Renal cortical epithelial cell (primary cell): ENCODE data around the gene DCST2. TPM values are rescaled to one million over a fixed set of nuclear protein-coding genes. Genes with fewer than 3 reads are reported as not detected.

Source experiments
- DNase-seq: peaks from one replicate; pipeline ENCODE4 v3.0.0-alpha.2; 2011; ENCODE audit warnings: low read depth
- total RNA-seq: library from RNA; depleted of rRNA; stranded (reverse); fragments of >200 nt; gene quantifications from 2 replicates; pipeline ENCODE4 v1.2.3, GENCODE V29; 2014

The DCST2 gene
- total RNA-seq, 1 donor from 2014 or later = 0.05 TPM

DNA sequence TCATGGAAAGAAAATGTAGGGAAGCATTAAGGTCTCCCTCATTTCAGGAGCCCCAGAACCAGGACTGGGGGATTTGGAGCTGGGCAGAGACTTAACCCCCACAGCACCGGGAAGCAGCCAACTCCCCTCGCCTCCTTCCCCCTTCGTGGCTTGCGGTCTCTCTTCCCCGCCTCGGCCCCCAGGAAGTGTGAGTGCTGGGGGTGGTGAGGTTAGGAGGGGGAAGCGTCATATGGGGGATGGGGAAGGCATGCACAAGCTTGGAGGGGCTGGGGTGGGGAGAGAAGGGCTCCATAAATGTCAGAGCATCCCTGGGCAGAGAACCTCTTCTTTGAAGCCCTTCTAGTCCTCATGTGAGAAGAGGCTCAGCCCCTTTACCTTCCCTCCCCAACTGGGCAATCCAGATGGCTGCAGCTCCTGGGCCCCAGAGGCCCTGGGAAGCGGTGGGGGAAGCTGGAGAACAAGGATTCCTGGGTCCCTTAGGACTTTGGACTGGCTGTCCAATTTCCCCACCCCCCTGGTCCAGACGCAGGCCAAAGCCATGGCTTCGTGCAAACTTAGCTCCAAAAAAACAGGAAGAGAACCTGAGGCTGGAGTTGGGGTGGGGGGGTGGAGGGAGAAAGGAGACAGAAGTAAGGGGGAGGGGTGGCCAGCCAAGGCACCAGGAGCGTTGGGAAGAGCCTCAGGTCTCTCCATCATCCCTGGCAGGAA is 23.2 kb downstream of the DCST2 start:
- no peak for DNase-seq

DNA sequence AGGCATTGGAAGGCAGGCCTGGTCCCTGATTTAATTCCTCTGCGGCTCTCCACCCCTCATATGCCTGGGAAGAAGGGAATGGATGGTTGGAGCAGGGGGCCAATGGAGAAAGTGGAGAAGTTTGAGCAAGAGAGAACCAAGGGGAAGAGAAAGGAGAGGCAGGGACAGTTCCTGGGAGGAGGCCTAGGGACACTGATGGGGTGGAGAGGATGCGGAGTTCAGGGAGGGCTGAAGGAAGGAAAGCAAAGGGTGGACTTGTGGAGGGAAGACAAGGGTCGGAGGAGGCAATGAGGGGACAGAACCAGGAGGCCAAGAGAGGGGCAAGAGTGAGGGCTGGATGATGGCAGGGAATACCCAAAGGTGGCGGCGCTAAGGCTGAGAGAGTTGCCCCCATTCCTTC is 23.8 kb downstream of the DCST2 start:
- DNase-seq = no peak

DNA sequence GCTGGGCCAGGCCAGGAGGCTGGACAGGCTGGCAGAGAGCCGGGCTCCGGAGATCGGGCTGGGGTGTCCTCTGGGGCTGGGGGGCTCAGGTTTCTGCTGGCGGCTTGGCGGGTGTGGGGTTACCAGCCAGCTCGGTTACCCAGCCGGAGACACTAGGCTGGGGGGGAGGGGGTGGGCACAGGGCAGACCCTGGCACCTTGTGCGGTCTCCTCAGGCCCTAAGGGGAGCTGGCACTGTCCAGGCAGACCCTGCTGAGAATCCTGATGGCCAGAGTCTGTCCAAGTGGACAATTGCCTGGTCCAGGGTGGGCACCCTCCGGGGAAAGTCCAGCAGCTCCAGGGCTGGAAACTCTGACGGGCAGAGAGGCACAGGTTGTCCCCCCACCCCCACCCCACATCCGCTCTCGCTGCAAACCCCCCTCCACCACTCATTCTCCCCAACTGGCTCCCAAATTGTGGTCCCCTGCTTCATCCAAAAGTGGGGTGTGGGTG is 24.3 kb downstream of the DCST2 start:
- DNase-seq = no peak

DNA sequence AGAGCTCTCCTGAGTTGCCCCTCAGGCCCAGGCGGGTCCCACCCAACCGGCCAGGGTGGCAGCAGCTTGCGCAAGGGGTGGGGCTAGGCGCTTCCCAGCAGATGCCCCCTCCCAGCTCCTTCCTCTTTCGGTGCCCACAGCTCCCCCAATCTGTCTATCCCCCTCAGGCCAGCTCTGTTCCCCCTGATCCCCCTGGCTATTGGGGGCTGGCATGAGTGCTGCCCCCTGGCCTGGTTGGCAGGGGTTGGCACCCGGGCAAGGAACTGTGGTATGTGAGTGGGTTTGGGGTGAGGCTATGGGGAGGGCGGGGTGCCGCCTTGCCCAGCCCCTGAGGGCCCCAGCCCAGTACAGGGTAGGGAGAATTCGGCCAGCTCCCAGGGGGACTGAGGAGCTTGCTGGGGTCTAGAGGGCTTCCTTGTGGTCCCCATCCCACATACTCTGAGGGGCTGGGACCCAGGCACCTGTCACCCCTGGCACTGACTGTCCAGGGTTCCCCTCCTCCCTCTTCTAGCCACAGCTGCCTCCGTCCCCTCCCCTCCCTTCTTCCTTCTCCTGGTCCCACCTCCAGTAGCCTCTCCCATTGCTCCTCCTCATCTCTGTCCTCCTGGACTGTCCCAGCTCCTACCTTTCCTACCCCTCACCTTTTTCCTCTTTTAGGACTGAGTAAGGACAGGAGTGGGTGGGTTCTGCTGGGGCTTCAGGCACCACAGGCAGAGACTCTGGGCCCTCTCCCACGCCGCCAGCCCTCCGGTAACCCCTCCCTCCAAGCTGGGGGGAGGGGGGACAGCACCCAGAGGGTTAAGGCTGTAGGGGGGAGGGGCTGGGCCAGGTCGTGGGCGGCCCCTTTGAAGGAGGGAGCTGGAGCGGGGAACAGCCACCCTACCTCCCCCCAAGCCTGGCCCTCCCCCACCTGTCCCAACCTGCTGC is 25.3 kb downstream of the DCST2 start:
- DNase-seq = no peak

DNA sequence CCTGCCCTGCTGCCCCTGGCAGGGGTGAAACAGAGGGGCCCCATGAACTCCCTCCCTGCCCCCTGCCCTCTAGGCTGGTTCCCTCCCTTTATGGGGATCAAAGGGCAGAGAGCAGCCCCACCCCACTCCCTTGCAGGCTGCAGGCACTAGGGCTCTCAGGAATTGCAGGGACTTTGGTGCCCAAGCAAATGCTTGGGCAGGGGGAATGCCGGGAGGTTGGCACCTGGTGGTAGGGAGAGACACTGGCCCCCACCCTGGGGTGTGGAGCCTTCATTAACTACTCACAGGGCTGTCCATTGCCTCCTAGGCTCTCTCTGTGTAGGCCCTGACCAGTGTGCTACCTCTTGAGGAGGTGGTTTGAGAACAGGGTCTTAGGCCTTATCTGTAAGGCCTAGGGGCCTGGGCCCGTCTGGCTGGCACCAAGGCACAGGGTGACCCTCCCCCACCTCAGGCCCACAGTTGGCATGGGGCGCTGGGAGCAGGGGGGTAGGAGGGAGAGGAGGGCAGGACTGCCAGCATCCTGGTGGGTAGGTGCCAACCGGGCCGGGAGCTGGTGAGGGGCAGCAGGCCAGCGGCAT is 26.2 kb downstream of the DCST2 start:
- DNase-seq = no peak

DNA sequence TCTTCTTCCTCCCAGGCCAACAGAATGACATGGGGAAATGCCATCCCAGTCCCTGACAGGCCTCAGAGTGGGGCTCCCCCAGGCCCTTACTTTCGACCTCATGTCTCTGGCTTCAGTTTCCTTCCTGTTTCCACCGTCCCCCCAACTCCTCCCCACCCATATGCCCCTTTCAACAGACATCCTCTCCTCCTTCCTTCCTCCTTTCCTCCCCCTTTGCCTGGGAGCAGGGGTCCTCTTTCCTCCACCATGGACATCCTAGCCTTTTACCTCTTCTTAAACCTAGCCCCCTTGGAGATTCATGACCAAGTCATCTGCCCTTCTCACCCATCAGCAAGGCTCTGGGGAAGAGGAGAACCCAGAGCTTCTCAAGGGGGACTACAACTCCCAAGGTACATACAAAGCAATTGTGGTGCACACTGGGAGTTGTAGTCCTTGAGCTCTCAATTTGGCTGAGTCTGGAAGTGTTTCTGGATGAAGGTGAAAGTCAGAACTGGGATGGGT is 26.9 kb downstream of the DCST2 start:
- no peak for DNase-seq

DNA sequence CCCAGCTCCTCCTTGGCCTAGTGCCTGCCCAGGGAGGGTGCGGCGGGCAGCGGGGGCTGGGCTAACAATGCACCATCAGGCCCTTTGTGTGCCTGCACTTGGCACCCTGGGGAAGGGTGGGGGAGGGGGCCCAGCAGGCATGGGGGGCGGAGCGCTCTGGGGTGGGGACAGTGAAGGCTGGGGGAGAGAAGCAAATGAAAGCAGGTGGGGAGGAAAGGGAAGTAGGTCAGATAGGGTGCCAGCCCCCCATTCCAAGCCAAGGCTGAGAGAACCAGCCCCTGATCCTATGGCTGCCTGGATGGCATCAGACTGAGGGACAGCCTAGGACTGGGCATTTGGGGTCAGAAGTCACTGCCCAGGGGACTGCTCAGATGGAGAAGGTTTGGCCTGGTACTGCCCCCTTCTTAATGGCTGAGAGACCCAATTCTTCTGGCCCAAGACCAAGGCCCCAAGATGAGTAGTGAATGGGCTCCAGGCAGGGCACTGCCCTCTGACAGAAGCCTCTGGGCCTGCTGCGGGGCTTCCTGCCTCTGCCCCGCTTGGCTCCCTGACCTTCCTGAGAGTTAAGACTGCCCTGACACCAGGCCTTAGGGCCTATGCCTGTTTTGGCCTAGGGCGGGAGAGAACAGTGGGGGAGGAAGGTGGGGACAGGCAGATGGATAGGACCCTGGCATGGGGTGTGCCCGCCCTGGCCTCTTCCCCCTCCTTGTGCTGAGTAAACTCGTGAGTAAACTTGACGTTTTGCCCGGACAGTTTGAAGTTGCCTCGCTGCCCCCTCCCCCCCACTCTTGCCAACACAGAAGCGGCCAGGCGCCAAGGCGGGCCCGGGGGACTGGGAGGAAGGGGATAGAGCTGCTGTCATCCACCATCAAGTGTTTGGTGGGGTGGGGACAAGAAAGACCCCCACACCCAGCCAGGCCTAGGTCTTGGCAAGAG is 28.2 kb downstream of the DCST2 start:
- peak; percentile 59 for DNase-seq

DNA sequence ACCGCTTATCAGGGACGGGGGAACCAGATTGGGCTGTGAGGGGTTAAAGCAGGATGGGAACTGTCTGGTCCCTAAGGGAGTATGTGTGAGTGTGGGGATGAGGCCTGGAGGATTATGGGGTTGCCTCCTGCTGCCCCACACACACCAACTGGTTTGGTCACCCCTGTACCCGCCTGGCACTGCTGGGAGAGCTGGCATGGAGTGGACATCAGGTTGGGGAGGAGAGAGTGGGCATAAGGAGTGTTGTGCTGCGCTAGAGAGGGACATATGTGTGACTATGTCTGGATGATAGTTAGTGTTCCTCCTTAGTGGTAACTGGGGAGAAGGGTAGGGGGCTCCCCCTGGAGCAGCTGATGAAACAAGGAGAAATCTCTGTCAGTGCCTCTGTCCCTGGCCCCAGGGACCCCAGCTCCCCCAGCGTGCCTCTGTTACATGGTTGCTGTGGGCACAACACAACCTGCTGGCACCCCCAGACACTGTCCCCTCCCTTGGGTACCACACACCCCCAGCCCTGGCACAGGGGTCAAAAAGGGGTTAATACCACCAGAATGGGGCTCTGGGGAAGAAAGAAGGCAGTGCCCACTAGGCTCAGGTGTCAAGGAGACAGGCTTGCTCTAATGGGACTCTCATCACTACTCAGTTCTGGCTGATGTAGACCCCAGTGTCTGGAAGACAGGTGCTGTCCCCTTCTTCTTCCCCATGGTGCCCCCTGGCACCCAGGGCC is 29.1 kb downstream of the DCST2 start:
- DNase-seq = no peak

DNA sequence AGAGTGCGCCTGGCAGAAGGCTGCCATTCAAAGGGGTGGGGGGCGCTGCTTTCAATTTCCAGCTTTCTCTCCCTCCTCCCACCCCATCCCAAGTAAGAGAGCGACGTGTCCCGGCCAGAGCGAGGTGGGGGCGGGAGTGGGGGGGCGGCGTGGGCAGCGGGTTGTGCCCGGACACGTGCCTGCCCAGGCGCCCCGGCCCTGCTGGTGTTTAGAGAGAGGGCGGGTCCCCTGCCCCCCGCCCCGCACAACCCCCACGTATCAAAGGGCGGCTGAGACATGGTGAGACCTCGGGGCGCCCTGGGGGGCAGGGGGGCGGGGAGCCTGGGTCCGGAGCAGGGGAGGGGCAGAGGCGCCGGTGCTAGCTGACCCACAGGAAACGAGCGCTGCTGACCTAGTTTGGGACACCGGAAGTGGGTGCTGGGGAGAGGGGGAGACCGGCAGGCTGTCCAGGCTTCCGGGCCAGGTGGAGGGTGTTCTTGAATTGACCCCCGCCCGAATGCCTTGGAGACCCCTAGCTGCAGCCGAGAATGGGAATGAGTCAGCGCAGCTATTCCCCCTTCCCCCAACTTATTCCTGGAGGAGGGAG is 29.7 kb downstream of the DCST2 start:
- DNase-seq = no peak

DNA sequence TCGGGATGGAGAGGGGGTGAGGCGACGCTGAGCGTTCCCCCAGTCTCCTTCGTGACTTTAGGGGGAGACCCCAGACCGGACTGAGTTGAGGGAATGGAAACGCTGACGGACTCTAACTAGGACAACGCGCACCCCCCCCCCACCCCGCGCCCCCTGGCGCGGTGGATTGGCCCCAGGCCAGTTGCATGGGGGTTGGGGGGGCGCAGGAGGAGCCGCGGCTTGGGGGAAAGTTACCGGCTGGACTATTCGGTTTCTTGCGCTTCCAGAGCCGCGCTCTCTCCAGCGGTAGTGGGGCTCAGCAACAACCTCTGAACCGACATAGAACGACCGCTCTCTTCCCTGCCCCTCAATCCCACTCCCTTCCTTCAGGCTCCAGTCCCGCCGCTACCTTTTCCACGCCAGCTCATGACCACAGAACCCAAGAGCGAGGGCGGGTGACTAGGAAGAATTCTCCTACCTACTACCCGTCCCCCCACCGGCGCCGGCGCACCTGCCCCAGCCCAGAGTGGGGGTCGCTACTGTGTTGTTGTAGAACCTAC is 30.3 kb downstream of the DCST2 start:
- DNase-seq = no peak

DNA sequence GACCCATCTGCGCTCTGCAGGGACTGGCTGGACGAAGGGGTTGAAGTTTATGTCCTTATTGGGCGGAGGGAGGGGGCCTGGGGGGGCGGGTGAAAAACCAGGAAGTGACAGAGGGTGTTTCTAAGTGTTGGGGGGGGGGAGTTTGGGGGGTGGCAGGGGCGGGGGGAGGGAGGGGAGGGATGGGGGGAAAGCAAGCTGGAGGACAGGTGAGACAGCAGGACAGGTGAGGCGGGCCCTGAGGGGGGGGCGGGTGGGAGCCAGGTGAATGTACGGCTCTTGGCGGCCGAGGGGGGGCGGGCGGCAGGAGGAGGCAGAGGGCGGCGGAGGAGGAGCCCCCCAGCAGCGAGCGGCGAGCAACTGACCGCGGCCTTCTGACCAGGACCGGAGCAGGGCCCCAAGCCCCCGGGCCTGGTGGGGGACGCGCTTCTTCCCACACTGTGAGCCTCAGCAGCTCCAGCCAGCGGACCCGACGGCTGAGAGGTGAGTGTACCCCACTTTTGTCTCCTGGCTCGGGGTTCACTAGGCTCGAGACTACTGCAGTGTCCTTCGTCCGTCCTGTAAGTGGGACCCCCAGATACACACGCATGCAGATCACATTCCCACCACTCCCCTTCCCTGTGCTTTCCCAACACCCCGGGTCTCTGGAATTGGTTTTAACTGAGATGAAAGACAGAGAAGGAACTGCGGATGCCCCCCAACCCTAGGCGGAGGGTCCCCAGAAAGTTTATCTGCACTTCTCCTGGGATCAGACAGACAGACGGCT is 30.9 kb downstream of the DCST2 start, which contains the start of gene ZBTB7B:
TSS of gene ZBTB7B (plus strand) at position 339 of the 763 bp plus-strand sequence. CDS start 11,859 bp downstream, outside the sequence.
- no peak for DNase-seq

DNA sequence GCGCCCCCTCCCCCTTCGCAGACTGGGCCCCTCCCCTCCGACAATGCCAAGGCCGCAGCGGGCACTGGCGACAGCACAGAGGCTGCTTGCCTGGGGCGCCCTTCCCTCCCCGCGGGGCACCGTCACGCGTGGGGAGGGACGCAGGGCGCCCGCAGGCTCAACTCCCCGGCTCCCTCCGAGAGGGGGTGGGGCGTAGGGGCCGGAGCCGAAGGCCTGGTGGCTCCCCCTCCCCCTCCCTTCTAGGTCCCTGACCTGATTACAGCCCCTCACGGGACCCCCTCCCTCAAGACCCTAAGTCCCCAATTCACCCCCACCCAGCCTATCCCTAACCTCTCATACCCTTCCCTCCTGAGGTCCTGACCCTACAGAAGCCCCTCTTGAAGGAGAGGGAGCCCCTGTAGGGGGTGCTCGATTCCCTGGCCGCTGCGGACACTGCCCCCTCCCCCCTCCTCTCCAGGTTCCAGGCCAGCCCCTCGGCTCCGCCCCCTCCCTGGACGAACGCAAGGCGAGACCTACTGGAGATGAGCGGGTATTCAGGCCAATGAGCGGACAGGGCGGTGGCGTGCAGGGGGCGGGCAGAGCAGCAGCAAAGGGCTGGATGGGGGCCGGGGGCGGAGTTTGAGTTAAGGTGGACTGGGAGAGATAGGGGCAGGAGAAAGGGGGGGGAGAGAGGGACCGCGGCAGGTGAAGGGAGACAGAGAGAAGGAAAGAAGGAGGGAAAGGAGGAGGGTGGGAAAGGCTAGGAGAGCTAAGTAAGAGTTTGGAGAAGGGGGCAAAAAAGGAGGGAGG is 31.7 kb downstream of the DCST2 start:
- peak; percentile 94 for DNase-seq

DNA sequence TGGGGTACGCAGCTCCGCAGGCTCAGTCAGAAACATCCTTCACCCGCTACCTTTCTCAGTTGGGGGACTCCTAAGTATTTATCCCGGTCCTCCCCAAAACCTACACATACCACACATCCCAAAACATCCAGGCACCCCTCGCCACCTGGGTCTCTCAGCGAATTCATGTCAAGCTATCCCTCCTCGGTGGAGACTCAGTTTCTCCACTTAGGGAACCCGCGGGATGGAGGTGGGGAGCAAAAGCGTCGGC is 32.2 kb downstream of the DCST2 start:
- DNase-seq = no peak

DNA sequence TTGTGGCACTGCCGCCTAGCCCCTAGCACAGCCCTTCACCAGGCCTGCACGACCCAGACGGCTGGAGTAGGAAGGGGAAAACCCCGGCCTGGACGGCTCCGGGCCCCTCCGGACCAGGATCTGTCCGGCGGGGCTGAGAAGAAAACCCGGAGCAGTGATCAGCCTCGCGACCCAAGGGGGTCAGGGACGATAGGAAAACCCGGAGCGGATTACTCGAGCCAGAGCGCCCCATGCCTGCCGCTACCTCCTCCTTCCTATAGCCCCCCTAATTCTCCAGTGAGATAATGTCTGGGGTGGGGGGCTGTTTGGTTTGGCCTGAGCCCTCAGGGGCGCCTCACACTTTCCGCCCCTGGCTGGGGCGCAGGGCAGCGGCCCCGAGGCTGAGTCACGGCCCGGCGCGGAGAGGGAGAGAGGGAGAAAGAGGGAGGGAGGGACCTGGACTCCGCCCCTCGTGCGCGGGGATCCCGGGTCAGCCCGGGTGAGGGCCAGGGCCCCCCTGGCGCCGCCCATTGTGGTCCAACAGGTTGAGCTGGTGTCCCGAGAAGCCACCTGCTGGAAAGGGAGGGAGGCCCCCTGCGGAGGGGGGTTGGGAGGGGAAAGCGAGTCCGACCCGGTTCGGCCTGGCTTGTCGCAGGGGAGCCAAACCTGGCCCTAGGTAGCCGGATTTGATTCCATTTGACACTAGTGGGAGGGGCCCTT is 32.7 kb downstream of the DCST2 start:
- DNase-seq = peak; percentile 63

DNA sequence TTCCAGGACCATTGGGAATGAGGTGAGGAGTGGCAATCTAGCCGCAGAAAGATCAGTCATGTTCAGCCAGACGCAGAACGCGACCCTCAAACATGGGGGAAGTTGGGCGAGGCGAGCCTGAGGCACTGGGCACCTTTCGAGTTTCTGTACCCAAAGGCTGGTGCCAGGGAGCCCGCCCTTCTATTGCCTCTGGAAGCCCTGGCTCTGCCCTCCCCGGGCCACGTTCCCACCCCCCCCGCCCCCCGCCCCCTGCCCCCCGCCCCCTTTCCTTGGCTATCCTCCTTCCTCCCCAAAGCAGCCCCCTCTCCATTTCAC is 33.2 kb downstream of the DCST2 start:
- DNase-seq = no peak

DNA sequence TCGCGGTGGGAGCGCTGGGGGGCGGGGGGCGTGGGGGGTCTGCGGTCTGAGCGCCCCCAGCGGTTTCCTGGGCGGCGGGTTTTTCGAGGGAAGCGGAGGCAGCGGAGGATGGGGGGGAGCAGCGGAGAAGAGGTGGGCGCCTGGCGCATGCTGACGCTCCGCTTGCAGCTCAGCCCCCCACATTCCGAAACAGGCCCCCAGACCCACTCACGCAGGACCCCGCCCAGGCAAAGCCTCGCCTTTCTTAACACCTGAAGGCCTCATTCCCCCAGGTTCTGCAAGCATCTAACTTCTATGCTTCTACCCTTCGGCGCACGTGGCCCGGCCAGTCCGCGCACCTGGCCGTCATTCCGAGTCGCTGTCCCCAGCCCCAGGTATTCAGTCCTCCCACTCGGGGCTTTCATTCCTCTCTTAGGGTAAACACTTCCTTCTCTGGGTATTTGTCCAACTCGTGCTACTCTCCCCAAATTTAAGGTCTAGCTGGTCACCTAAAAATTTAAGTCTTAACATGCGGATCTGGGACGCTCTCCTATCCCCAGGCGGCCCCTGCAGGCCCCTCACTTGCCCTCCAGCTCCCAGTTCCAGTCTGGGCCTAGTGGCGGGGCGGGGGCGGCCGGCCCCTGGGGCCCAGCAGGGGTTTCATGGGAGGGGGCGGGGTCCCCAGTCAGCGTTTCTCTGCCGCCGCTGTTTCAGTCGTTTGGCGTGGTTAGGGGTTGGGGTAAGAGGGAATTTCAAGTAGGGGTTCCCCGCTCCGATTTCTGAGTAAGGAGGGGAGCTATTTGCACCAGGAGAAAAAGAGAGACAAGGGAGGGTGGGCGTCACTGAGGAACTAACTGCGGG is 33.8 kb downstream of the DCST2 start:
- DNase-seq = no peak
